Suprapubic skin (tissue), 4 donors: ENCODE measurements around the gene GRIK4. TPM values are rescaled to one million over a fixed set of nuclear protein-coding genes. Genes with fewer than 3 reads are reported as not detected.

ENCODE experiments used
- DNase-seq, 2 donors: peaks; one replicate each; pipeline ENCODE4 v3.0.0-alpha.2; 2019; ENCODE audit warnings: low spot score in 2 of 2
- H3K27ac ChIP-seq: fragments of 200-600 bp; sonication (generic); one replicate; pipeline ENCODE4 v1.5.1; 2019
- H3K27me3 ChIP-seq: fragments of 200-600 bp; sonication (generic); one replicate; pipeline ENCODE4 v1.5.1; 2019
- H3K36me3 ChIP-seq: fragments of 200-600 bp; sonication (generic); one replicate; pipeline ENCODE4 v1.5.1; 2019
- H3K4me1 ChIP-seq: fragments of 200-600 bp; sonication (generic); one replicate; pipeline ENCODE4 v1.5.1; 2019
- H3K4me3 ChIP-seq: fragments of 200-600 bp; sonication (generic); one replicate; pipeline ENCODE4 v1.5.1; 2019; ENCODE audit warnings: mild to moderate bottlenecking
- H3K9me3 ChIP-seq: fragments of 200-600 bp; sonication (generic); one replicate; pipeline ENCODE4 v1.5.1; 2019
- EP300 ChIP-seq: sonication (generic); formaldehyde crosslinking; IDR thresholded peaks from one replicate; pipeline ENCODE4 v1.6.1; 2017; ENCODE audit warnings: antibody characterized with exemption
- POLR2A ChIP-seq, 2 donors: fragments of 450-650 bp; IDR thresholded peaks; one replicate each; pipeline ENCODE4 v1.6.1; 2017; ENCODE audit warnings: antibody characterized with exemption in 2 of 2, mild to moderate bottlenecking in 2 of 2, moderate library complexity in 2 of 2
- POLR2AphosphoS5 ChIP-seq, 3 donors: sonication (generic); formaldehyde crosslinking; IDR thresholded peaks; one replicate each; pipeline ENCODE4 v1.6.1; 2017; ENCODE audit warnings: antibody characterized with exemption in 3 of 3
- WGBS: methylation state at CpG from one replicate; pipeline ENCODE4 v1.1.5; 2018; 5-methylcytosine and 5-hydroxymethylcytosine counted together
- total RNA-seq, 4 donors: library from RNA; depleted of rRNA; stranded (reverse); fragments of >200 nt; gene quantifications; one replicate each; pipeline ENCODE4 v1.1.0, GENCODE V29; 2016
- TF ChIP-seq, protein P1 (sequence below), 2 donors: fragments of 200-600 bp in 1 of 2; fragments of 450-650 bp in 1 of 2; sonication (generic) in 1 of 2; IDR thresholded peaks; one replicate each; pipeline ENCODE4 v1.5.1; 2016 to 2019; ENCODE audit warnings: antibody characterized with exemption in 2 of 2, mild to moderate bottlenecking in 1 of 2, moderate library complexity in 1 of 2

The GRIK4 gene
- total RNA-seq, 4 donors from 2014 or later: 0.24 TPM; not detected in 3

DNA sequence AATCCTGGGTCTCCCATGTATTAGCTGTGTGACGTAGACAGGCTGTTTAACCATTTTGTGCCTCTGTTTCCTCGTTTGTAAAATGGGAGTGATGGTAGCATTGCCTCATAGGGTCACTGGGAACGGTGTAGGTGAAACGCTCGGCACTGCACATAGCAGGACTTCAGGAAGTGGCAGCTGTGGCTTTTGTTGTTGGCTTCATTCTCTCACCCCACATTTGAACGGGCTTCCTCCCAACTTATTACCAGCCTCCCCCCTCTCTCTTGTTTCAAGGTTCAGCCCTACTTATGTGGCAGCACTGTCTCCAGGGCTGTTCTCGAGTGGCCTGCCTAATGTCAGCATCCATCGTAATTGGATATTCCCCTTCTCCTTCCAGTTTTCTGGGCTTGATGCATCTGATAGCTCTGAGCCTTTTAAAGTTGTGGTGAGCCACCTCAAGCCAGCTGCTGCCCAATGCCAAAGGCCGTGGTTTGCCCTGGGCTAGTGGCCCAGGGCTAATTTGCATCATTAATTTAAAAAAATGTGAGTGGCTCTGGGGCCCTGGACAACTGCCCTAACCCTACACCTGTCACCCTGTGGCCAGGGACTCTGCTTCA is 294.5 kb downstream of the GRIK4 start:
- WGBS: 71% methylated on average over 9 of the region's 9 CpGs
- no peak for TF ChIP-seq POLR2A (IDR thresholded peaks at IDR 0.05)
- TF ChIP-seq, protein P1, sequence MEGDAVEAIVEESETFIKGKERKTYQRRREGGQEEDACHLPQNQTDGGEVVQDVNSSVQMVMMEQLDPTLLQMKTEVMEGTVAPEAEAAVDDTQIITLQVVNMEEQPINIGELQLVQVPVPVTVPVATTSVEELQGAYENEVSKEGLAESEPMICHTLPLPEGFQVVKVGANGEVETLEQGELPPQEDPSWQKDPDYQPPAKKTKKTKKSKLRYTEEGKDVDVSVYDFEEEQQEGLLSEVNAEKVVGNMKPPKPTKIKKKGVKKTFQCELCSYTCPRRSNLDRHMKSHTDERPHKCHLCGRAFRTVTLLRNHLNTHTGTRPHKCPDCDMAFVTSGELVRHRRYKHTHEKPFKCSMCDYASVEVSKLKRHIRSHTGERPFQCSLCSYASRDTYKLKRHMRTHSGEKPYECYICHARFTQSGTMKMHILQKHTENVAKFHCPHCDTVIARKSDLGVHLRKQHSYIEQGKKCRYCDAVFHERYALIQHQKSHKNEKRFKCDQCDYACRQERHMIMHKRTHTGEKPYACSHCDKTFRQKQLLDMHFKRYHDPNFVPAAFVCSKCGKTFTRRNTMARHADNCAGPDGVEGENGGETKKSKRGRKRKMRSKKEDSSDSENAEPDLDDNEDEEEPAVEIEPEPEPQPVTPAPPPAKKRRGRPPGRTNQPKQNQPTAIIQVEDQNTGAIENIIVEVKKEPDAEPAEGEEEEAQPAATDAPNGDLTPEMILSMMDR (IDR thresholded peaks at IDR 0.05): no peak
- TF ChIP-seq EP300: no peak
- TF ChIP-seq POLR2AphosphoS5 (IDR thresholded peaks at IDR 0.05): no peak
- peaks cover 15% of the 10 kb centered on the region for H3K27me3 ChIP-seq
- DNase-seq: no peak
- no peak overlapping the region for H3K4me3 ChIP-seq
- no peak overlapping the region for H3K27ac ChIP-seq
- H3K4me1 ChIP-seq: no peaks in the 10 kb centered on the region
- no peaks in the 10 kb centered on the region for H3K36me3 ChIP-seq
- H3K9me3 ChIP-seq: no peaks in the 10 kb centered on the region

DNA sequence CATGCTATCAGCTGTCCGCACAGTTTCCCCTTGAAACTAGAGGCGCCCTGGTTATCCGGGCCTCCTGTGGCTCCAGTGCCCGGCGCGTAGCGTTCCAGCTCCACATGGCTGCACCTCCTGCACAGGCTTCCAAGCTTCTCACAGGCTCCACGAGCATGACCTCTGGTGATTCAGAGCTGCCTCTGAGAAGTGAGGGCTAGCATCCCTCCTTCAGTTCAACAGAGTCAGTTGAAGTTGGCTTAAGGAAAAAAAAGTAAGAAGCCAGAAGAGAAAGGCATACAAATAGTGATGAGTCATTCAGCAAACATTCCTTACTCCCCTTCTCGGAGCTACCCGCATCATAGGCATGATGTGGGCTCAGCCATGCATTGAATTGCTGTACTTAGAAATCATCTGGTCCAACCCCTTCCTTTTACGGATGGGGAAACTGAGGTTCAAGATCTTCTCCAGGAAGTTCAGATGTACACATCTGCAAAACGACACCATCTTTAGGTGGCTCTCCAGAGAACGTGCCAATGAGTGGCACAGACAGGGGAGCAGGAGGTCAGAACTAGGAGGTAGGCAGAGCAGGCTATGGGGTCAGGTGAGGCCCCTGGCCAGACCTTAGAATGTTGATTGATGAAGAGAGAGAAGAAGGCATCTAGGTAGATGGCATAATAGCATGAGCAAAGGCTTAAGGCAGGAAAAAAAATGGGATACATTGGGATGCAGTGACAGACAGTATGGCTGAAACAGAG is 296.0 kb downstream of the GRIK4 start:
- Histone ChIP-seq H3K36me3 (no peaks in the 10 kb centered on the region), H3K27ac (no peak overlapping the region), H3K9me3 (no peaks in the 10 kb centered on the region), H3K4me3 (no peak overlapping the region), H3K27me3 (peaks cover 13% of the 10 kb centered on the region), H3K4me1 (no peaks in the 10 kb centered on the region)
- DNase-seq: no peak
- 80% methylated on average over 13 of the region's 13 CpGs for WGBS
- TF ChIP-seq POLR2AphosphoS5 (IDR thresholded peaks at IDR 0.05) (no peak), EP300 (no peak), POLR2A (IDR thresholded peaks at IDR 0.05) (no peak)
- TF ChIP-seq, protein P1 (IDR thresholded peaks at IDR 0.05): no peak

DNA sequence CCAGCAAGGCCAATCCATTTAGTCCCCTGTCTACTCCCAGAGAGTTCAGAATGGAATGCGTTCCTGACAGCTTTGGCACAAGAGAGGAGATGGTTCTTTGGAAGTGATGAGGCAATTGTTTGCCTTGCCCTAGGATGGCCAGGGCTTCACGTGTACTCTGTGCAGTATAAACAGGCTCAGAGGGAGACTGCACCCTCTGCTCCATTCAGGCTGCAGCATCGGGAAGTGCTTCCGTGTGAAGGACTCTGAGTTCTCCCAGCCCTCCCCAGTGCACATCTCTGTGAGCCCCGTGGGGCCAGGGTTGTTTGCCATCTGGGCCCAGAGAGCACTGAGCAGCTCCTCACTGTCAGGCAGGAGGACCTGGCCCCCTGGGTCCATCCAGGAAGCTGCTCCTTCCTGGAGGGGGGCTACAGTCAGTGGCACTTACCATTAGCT is 297.1 kb downstream of the GRIK4 start:
- no peak for DNase-seq
- Histone ChIP-seq H3K4me1 (no peaks in the 10 kb centered on the region), H3K4me3 (no peak overlapping the region), H3K27ac (no peak overlapping the region), H3K36me3 (no peaks in the 10 kb centered on the region), H3K27me3 (peaks cover 9% of the 10 kb centered on the region), H3K9me3 (no peaks in the 10 kb centered on the region)
- no CpG with 5 or more reads among the region's 5 CpGs for WGBS
- TF ChIP-seq POLR2AphosphoS5 (IDR thresholded peaks at IDR 0.05) (no peak), POLR2A (IDR thresholded peaks at IDR 0.05) (no peak), EP300 (no peak)
- TF ChIP-seq, protein P1 (IDR thresholded peaks at IDR 0.05): no peak

DNA sequence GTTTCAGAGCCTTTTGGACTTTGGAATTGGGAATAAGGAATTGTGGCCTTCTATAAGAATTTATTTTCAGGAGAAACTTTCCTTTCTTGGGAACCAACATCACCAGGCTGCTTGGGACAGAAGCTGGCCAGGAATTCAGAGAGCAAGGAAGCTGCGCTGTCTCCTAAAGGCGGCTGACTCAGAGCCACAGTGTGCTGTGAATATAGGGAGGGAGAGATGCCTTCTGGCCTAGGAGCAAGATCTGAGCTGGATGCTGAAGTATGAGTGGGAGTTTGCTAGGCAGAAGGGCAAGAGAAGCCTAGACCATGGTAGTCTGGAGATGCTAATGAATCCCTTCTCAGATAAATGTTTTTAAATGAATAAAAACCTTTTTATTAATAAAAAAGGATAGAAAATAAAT is 298.7 kb downstream of the GRIK4 start:
- Histone ChIP-seq H3K27ac (no peak overlapping the region), H3K27me3 (peaks cover 11% of the 10 kb centered on the region), H3K4me3 (no peak overlapping the region), H3K4me1 (no peaks in the 10 kb centered on the region), H3K36me3 (no peaks in the 10 kb centered on the region), H3K9me3 (no peaks in the 10 kb centered on the region)
- WGBS: 85% methylated on average over 2 of the region's 2 CpGs
- no peak for TF ChIP-seq EP300
- TF ChIP-seq POLR2A (IDR thresholded peaks at IDR 0.05): no peak
- no peak for TF ChIP-seq POLR2AphosphoS5 (IDR thresholded peaks at IDR 0.05)
- TF ChIP-seq, protein P1 (IDR thresholded peaks at IDR 0.05): no peak
- no peak for DNase-seq

DNA sequence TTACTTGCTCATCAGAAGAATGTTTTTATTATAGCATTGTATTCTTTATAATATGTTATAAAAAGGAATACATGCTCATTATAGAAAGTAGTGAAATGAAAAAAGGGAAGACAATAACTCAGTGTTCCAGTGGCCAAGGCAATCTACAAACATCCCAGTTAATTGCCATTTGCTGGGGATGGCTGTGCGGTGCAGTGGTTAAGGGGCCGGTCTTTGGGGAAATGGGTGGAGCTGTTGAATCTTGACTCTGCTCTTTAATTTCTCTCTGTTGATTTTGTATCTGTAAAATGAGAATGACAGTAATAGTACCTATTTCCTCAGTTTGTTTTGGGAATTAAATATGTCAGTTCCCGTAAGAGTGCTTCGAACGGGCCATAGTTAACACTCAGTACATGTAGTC is 299.7 kb downstream of the GRIK4 start:
- H3K36me3 ChIP-seq: no peaks in the 10 kb centered on the region
- no peak for DNase-seq
- no peaks in the 10 kb centered on the region for H3K9me3 ChIP-seq
- H3K27ac ChIP-seq: no peak overlapping the region
- H3K27me3 ChIP-seq: peaks cover 18% of the 10 kb centered on the region
- 94% methylated on average over 5 of the region's 5 CpGs for WGBS
- no peaks in the 10 kb centered on the region for H3K4me1 ChIP-seq
- TF ChIP-seq POLR2AphosphoS5 (IDR thresholded peaks at IDR 0.05) (no peak), EP300 (no peak), POLR2A (IDR thresholded peaks at IDR 0.05) (no peak)
- TF ChIP-seq, protein P1 (IDR thresholded peaks at IDR 0.05): no peak
- H3K4me3 ChIP-seq: no peak overlapping the region
